Ishikawa (cell line): ENCODE results near the gene SMURF1.

ENCODE experiments used
- CEBPB ChIP-seq: IDR thresholded peaks from 2 replicates; pipeline ENCODE4 v1.6.1; 2012
- CREB1 ChIP-seq: IDR thresholded peaks from 2 replicates; pipeline ENCODE4 v1.6.1; 2012; ENCODE audit warnings: low read depth
- EGR1 ChIP-seq: IDR thresholded peaks from 2 replicates; pipeline ENCODE4 v1.6.1; 2012
- EP300 ChIP-seq: IDR thresholded peaks from 2 replicates; pipeline ENCODE4 v1.6.1; 2012; ENCODE audit warnings: borderline replicate concordance
- FOXM1 ChIP-seq: IDR thresholded peaks from 2 replicates; pipeline ENCODE4 v1.6.1; 2012; ENCODE audit warnings: low read depth, borderline replicate concordance
- NFIC ChIP-seq: IDR thresholded peaks from 2 replicates; pipeline ENCODE4 v1.6.1; 2012
- RAD21 ChIP-seq: IDR thresholded peaks from 2 replicates; pipeline ENCODE4 v1.6.1; 2012; ENCODE audit warnings: low read depth
- REST ChIP-seq: IDR thresholded peaks from 2 replicates; pipeline ENCODE4 v1.6.1; 2012; ENCODE audit warnings: low read depth, mild to moderate bottlenecking
- TAF1 ChIP-seq: IDR thresholded peaks from 2 replicates; pipeline ENCODE4 v1.6.1; 2012; ENCODE audit warnings: low read depth, mild to moderate bottlenecking
- TCF12 ChIP-seq: IDR thresholded peaks from 2 replicates; pipeline ENCODE4 v1.6.1; 2012; ENCODE audit warnings: low read depth
- TEAD4 ChIP-seq: IDR thresholded peaks from 2 replicates; pipeline ENCODE4 v1.6.1; 2012
- USF1 ChIP-seq: IDR thresholded peaks from 2 replicates; pipeline ENCODE4 v1.6.1; 2012
- YY1 ChIP-seq: IDR thresholded peaks from 2 replicates; pipeline ENCODE4 v1.6.1; 2012; ENCODE audit warnings: low read depth
- ZBTB7A ChIP-seq: IDR thresholded peaks from 2 replicates; pipeline ENCODE4 v1.6.1; 2012; ENCODE audit warnings: low read depth
- TF ChIP-seq, protein P1 (sequence below): IDR thresholded peaks from 2 replicates; pipeline ENCODE4 v1.6.1; 2012

Gene SMURF1

DNA sequence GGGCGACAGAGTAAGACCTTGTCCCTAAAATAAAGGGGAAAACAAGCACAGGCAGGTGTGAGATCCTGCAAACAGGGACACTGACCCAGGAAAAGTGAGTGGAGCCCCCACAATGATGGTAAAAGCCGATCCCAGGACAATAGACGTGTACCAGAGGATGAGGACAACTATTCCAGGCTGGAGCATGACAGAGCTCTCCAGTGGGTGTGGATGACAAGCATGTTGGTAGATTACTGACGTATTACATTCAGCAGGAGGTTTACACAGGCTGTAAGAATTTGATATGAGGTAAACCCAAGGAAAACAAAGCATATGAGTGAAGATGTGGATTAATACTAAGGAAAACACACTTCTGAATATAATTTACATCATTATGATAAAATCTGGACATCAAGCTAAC lies 27.8 kb upstream of the SMURF1 start:
- TF ChIP-seq YY1 = no peak
- TF ChIP-seq FOXM1 = no peak
- TF ChIP-seq CEBPB = no peak
- TF ChIP-seq EP300 = no peak
- no peak for TF ChIP-seq CREB1
- TF ChIP-seq USF1 = no peak
- TF ChIP-seq ZBTB7A = no peak
- no peak for TF ChIP-seq REST
- TF ChIP-seq TEAD4 = no peak
- no peak for TF ChIP-seq TCF12
- TF ChIP-seq TAF1 = no peak

DNA sequence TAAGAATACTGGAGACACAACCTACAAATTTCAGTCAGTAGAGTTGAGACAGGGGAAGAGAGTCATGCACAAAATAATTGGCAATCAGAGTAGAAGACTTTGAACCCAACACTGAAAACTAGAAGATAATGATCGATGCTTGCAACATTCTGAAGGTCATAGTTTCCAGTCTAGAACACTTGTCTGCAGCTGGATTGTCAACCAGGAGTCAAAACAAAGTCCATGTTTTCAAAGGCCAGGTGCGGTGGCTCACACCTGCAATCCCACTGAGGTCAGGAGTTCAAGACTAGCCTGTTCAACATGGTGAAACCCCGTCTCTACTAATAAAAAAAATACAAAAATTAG lies 26.8 kb upstream of the SMURF1 start:
- TF ChIP-seq TEAD4 = no peak
- no peak for TF ChIP-seq NFIC
- no peak for TF ChIP-seq CREB1
- TF ChIP-seq TAF1 = no peak
- no peak for TF ChIP-seq EP300
- no peak for TF ChIP-seq RAD21
- no peak for TF ChIP-seq CEBPB
- TF ChIP-seq FOXM1 = no peak
- no peak for TF ChIP-seq REST
- TF ChIP-seq, protein P1, sequence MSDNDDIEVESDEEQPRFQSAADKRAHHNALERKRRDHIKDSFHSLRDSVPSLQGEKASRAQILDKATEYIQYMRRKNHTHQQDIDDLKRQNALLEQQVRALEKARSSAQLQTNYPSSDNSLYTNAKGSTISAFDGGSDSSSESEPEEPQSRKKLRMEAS = no peak

- TF ChIP-seq ZBTB7A = no peak
- TF ChIP-seq CEBPB = no peak
- no peak for TF ChIP-seq EGR1
- no peak for TF ChIP-seq TCF12
- TF ChIP-seq TEAD4 = no peak
- TF ChIP-seq USF1 = no peak
- TF ChIP-seq FOXM1 = no peak
- no peak for TF ChIP-seq CREB1
- TF ChIP-seq, protein P1 = no peak
- no peak for TF ChIP-seq YY1
- TF ChIP-seq NFIC = no peak
- TF ChIP-seq RAD21 = no peak
- no peak for TF ChIP-seq TAF1
- TF ChIP-seq REST = no peak
- no peak for TF ChIP-seq EP300
Measured at GRCh38 chr7:99170065-99170729, 26.3 kb upstream of the SMURF1 start.

GRCh38 chr7:99167072-99167471 lies 23.2 kb upstream of the SMURF1 start:
- TF ChIP-seq TCF12 (no peak), EP300 (no peak), ZBTB7A (no peak), FOXM1 (no peak), RAD21 (no peak)
